NB4 (cell line): ENCODE measurements around the gene DNAH8.

ENCODE experiments used
- MYC ChIP-seq: IDR thresholded peaks from 2 replicates; pipeline ENCODE4 v1.6.1; 2011; ENCODE audit warnings: low read depth, low read length
- POLR2A ChIP-seq: IDR thresholded peaks from 2 replicates; pipeline ENCODE4 v1.6.1; 2011; ENCODE audit warnings: mild to moderate bottlenecking; ENCODE audit not compliant: insufficient read length; ENCODE audit errors: extremely low read depth
- TF ChIP-seq, protein P1 (sequence below): IDR thresholded peaks from one replicate; pipeline ENCODE4 v1.5.1; 2012; ENCODE audit warnings: low read depth, low read length
- TF ChIP-seq, protein P2 (sequence below): IDR thresholded peaks from 2 replicates; pipeline ENCODE4 v1.6.1; 2011; ENCODE audit warnings: low read depth, low read length

DNA sequence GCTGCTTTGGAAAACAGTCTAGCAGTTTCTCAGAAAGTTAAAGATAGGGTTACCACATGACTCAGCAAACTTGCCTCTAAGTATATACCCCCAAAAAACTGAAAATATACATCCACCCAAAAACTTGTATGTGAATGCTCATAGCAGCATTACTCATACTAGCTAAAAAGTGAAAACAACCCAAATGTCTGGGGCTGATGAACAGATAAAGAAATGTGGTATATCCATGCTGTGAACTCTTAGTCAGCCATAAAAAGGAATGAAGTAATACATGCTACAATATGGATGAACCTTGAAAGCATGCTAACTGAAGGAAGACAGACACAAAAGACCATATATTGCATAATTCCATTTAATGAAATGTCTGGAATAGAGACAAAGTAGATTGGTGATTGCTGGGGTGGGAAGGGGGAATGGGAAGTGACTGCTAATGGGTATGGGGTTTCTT is 253.6 kb downstream of the DNAH8 start:
- TF ChIP-seq, protein P1, sequence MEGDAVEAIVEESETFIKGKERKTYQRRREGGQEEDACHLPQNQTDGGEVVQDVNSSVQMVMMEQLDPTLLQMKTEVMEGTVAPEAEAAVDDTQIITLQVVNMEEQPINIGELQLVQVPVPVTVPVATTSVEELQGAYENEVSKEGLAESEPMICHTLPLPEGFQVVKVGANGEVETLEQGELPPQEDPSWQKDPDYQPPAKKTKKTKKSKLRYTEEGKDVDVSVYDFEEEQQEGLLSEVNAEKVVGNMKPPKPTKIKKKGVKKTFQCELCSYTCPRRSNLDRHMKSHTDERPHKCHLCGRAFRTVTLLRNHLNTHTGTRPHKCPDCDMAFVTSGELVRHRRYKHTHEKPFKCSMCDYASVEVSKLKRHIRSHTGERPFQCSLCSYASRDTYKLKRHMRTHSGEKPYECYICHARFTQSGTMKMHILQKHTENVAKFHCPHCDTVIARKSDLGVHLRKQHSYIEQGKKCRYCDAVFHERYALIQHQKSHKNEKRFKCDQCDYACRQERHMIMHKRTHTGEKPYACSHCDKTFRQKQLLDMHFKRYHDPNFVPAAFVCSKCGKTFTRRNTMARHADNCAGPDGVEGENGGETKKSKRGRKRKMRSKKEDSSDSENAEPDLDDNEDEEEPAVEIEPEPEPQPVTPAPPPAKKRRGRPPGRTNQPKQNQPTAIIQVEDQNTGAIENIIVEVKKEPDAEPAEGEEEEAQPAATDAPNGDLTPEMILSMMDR: no peak
- TF ChIP-seq POLR2A (no peak), MYC (no peak)
- TF ChIP-seq, protein P2, sequence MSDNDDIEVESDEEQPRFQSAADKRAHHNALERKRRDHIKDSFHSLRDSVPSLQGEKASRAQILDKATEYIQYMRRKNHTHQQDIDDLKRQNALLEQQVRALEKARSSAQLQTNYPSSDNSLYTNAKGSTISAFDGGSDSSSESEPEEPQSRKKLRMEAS: no peak
